GM06990 (cell line): Measurements from ENCODE around the gene FLNC.

Experiments
- DNase-seq: peaks from one replicate; pipeline ENCODE4 v3.0.0-alpha.2; 2011; ENCODE audit not compliant: insufficient read length; ENCODE audit errors: extremely low read depth
- H3K27me3 ChIP-seq: replicated peaks from 2 replicates; pipeline ENCODE4 v1.6.0; 2011; ENCODE audit warnings: low read length; ENCODE audit not compliant: control insufficient read depth, insufficient read depth
- H3K36me3 ChIP-seq: 2 replicates; pipeline ENCODE4 v1.5.1; 2011; ENCODE audit warnings: low read length; ENCODE audit not compliant: control insufficient read depth, insufficient read depth
- H3K4me3 ChIP-seq: replicated peaks from 2 replicates; pipeline ENCODE4 v1.5.1; 2011; ENCODE audit warnings: low read depth, mild to moderate bottlenecking, control low read depth, low read length
- CTCF ChIP-seq: IDR thresholded peaks from 2 replicates; pipeline ENCODE4 v1.5.1; 2011; ENCODE audit warnings: low read length, control low read depth, mild to moderate bottlenecking, inconsistent platforms; ENCODE audit not compliant: insufficient read depth, poor library complexity, severe bottlenecking

Gene FLNC

GRCh38 chr7:128847721-128848211, 17.6 kb downstream of the FLNC start:
- Histone ChIP-seq H3K36me3 (no peaks in the 10 kb centered on the region), H3K27me3 (no peaks in the 10 kb centered on the region; the same call in 1 of the 2 replicates), H3K4me3 (no peak overlapping the region)
- TF ChIP-seq CTCF = no peak
- no peak for DNase-seq

GRCh38 chr7:128848289-128849155, 18.3 kb downstream of the FLNC start:
- TF ChIP-seq CTCF = no peak
- Histone ChIP-seq H3K4me3 (no peak overlapping the region), H3K27me3 (no peaks in the 10 kb centered on the region; the same call in 1 of the 2 replicates), H3K36me3 (no peaks in the 10 kb centered on the region)
- DNase-seq = no peak

GRCh38 chr7:128849156-128849515, 18.9 kb downstream of the FLNC start:
- DNase-seq = no peak
- no peak for TF ChIP-seq CTCF
- Histone ChIP-seq H3K36me3 (no peaks in the 10 kb centered on the region), H3K4me3 (no peak overlapping the region), H3K27me3 (no peaks in the 10 kb centered on the region; the same call in 1 of the 2 replicates)

- Histone ChIP-seq H3K4me3 (no peak overlapping the region), H3K27me3 (no peaks in the 10 kb centered on the region), H3K36me3 (no peaks in the 10 kb centered on the region)
- no peak for TF ChIP-seq CTCF
- DNase-seq = no peak
These were observed 19.7 kb downstream of the FLNC start for GRCh38 chr7:128849804-128850490.

- Histone ChIP-seq H3K36me3 (no peaks in the 10 kb centered on the region), H3K4me3 (no peak overlapping the region), H3K27me3 (no peaks in the 10 kb centered on the region)
- no peak for TF ChIP-seq CTCF
- DNase-seq = no peak
These were observed 22.5 kb downstream of the FLNC start for GRCh38 chr7:128852537-128853254.
